ENCODE measurements around the gene KCNQ1. TPM values are rescaled to one million over a fixed set of nuclear protein-coding genes. Genes with fewer than 3 reads are reported as not detected.

The KCNQ1 gene
- total and polyA plus RNA-seq, 2 donors (not counting 1 experiment from before 2014, with no cell fraction given), result 21.5 to 28.8 TPM

DNA sequence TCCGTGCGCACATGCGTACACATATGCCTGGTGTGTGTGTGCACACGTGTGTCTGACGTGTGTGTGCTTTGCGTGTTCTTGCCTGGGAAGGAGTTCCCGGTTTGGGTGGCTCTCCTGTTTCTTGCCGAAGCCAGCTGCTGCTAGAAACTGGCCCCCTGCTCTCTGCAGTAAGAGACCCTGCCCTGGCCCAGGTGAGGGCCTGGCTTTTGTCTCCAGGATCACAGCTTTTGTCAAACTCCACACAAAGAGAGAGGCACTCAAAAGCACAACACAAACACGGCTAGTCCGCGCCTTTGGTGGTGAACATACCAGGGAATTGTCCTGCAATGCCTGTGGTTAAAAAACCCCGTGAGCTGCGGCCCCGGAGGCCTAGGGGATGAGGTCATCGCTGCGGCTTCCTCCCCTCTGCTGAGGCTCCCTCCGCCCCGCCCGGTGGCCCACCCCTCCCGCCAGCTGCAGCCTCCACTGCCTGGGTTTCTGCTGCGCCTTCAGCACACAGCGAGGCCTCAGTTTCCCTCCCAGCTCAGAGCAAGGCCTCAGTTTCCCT is 88.9 kb downstream of the KCNQ1 start:
- ChIA-PET POLR2A (interaction anchor here (0.6 to 2.4 kb wide), 5 partner anchors 351 to 545 kb away, joined by 4 to 16 read pairs (median 6); partner anchors contain the start of gene CDKN1C), CTCF (interaction anchor here (0.8 to 12.8 kb wide), 37 partner anchors 9 to 883 kb away, joined by 3 to 595 read pairs (median 5); partner anchors contain the start of genes C11orf21, CDKN1C, KCNQ1 and PHLDA2)
- Mint-ChIP-seq H3K27me3 (no peaks in the 10 kb centered on the region), H3K4me3 (peak overlapping the region; percentile 85), H3K9me3 (ENCODE audit: insufficient read depth) (no peaks in the 10 kb centered on the region), H3K27ac (no peak overlapping the region), H3K4me1 (peaks cover 18% of the 10 kb centered on the region)
- Histone ChIP-seq H2AFZ (ENCODE audit: insufficient read depth, low read depth, low read length, poor library complexity, severe bottlenecking) (peak overlapping the region; percentile 12), H3K79me2 (ENCODE audit: control insufficient read depth, insufficient read depth, low read length) (peaks cover 51% of the 10 kb centered on the region), H4K20me1 (ENCODE audit: control insufficient read depth, insufficient read depth, low read length, poor library complexity, severe bottlenecking) (peaks cover 79% of the 10 kb centered on the region), H3K36me3 (replicated peaks in 1 of 2; ENCODE audit: control extremely low read depth in 1 of 2, control insufficient read depth in 1 of 2, extremely low read depth in 1 of 2, insufficient read depth in 2 of 2, low read length in 1 of 2) (peaks cover 0 to 10% of the 10 kb centered on the region in 2 experiments), H3K27me3 (replicated peaks in 1 of 4; ENCODE audit: control extremely low read depth in 1 of 4, control insufficient read depth in 3 of 4, insufficient read depth in 4 of 4, low read length in 3 of 4) (peaks cover 0 to 14% (median 0%) of the 10 kb centered on the region in 4 experiments), H3K27ac (ENCODE audit: low read length in 2 of 2) (no peak overlapping the region), H3K4me3 (ENCODE audit: control extremely low read depth in 1 of 5, extremely low read depth in 1 of 5, insufficient read depth in 1 of 5, low read depth in 2 of 5, low read length in 4 of 5) (no peak overlapping the region), H3K4me1 (ENCODE audit: control insufficient read depth in 2 of 2, insufficient read depth in 2 of 2, low read length in 2 of 2) (peaks cover 19 to 21% of the 10 kb centered on the region in 2 donors), H3K9ac (ENCODE audit: low read length) (no peak overlapping the region), H3K4me2 (replicated peaks; ENCODE audit: low read depth, low read length, poor library complexity, severe bottlenecking) (peak overlapping the region; percentile 73), H3K9me3 (ENCODE audit: control extremely low read depth in 1 of 3, control insufficient read depth in 2 of 3, insufficient read depth in 1 of 3, low read length in 2 of 3) (no peaks in the 10 kb centered on the region)
- TF ChIP-seq EZH2 (IDR thresholded peaks at IDR 0.05; ENCODE audit: borderline replicate concordance, insufficient read depth, low read depth, low read length, poor library complexity, severe bottlenecking), result no peak
- TF ChIP-seq, protein P1, sequence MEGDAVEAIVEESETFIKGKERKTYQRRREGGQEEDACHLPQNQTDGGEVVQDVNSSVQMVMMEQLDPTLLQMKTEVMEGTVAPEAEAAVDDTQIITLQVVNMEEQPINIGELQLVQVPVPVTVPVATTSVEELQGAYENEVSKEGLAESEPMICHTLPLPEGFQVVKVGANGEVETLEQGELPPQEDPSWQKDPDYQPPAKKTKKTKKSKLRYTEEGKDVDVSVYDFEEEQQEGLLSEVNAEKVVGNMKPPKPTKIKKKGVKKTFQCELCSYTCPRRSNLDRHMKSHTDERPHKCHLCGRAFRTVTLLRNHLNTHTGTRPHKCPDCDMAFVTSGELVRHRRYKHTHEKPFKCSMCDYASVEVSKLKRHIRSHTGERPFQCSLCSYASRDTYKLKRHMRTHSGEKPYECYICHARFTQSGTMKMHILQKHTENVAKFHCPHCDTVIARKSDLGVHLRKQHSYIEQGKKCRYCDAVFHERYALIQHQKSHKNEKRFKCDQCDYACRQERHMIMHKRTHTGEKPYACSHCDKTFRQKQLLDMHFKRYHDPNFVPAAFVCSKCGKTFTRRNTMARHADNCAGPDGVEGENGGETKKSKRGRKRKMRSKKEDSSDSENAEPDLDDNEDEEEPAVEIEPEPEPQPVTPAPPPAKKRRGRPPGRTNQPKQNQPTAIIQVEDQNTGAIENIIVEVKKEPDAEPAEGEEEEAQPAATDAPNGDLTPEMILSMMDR (IDR thresholded peaks at IDR 0.05), result no peak
- 24% methylated on average over 22 of the region's 22 CpGs for WGBS (ENCODE audit: insufficient coverage)
- DNase-seq (peak; percentile 49), ATAC-seq (ENCODE audit: low read depth) (peak; percentile 28)
- intact Hi-C loops (cut with micrococcal nuclease), result loop anchor here (1.0 to 2.0 kb wide), 2 partner anchors 359 to 459 kb away; partner anchors contain the start of gene NAP1L4

All from B cell (primary cell).